ACC112 (cell line): ENCODE data around the gene NPFF.

Experiments
- H2AFZ ChIP-seq: fragments of 200-600 bp; sonication (generic); one replicate; pipeline ENCODE4 v1.6.0; 2017; ENCODE audit warnings: antibody characterized with exemption, low read length; ENCODE audit not compliant: unreplicated experiment
- H3K27ac ChIP-seq: fragments of 200-600 bp; sonication (generic); 2 replicates; pipeline ENCODE4 v1.5.1; 2014; ENCODE audit warnings: low read depth, mild to moderate bottlenecking, antibody characterized with exemption, low read length, moderate library complexity
- H3K27me3 ChIP-seq: fragments of 200-600 bp; sonication (generic); 2 replicates; pipeline ENCODE4 v1.6.1; 2014; ENCODE audit warnings: mild to moderate bottlenecking, antibody characterized with exemption, low read length, moderate library complexity, mixed read lengths; ENCODE audit not compliant: insufficient read depth
- H3K36me3 ChIP-seq: fragments of 200-600 bp; sonication (generic); 2 replicates; pipeline ENCODE4 v1.6.1; 2016; ENCODE audit warnings: mild to moderate bottlenecking, antibody characterized with exemption, low read length, moderate library complexity, mixed read lengths; ENCODE audit not compliant: insufficient read depth
- H3K4me1 ChIP-seq: fragments of 200-600 bp; sonication (generic); one replicate; pipeline ENCODE4 v1.6.1; 2016; ENCODE audit warnings: low read length, mixed read lengths; ENCODE audit not compliant: insufficient read depth, unreplicated experiment, control insufficient read depth
- H3K4me3 ChIP-seq: fragments of 200-600 bp; sonication (generic); 2 replicates; pipeline ENCODE4 v1.5.1; 2014; ENCODE audit warnings: mild to moderate bottlenecking, low read depth, low read length
- H3K79me2 ChIP-seq: fragments of 200-600 bp; sonication (generic); one replicate; pipeline ENCODE4 v1.6.0; 2016; ENCODE audit warnings: low read length; ENCODE audit not compliant: control insufficient read depth, unreplicated experiment, insufficient read depth

The NPFF gene

DNA sequence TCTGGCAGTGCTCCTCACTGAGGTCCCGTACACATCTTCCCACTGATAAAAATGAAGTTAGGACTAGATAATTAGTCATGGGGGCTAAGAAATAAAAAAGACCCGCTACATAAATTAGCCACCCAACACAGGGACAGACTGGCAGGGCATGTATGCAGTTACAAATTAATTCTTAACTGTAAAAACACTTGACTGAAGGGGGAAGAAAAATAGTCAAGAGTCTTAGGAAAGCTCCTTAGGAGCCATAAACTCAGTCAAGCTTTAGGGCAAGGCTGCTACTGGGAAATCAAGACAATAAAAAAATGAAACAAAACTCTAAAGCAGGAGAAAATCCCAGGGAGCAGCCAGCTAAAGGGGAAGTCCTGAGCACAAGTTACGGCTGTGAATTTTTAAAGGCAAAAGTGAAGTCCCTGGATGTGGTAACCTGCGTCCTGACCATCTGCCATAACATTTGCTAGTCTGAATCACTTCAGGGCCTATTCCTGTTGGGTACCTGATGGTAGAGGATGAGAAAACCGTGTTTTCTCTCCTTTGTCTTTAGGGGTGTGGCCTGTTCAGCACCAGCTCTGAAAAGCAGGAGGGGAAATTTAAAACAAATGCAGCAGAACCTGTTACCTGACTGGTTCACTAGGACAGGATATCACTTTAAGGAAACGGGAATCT lies 7.5 kb upstream of the NPFF start:
- peaks cover 40% of the 10 kb centered on the region; the same call in 1 of the 2 replicates for H3K36me3 ChIP-seq

DNA sequence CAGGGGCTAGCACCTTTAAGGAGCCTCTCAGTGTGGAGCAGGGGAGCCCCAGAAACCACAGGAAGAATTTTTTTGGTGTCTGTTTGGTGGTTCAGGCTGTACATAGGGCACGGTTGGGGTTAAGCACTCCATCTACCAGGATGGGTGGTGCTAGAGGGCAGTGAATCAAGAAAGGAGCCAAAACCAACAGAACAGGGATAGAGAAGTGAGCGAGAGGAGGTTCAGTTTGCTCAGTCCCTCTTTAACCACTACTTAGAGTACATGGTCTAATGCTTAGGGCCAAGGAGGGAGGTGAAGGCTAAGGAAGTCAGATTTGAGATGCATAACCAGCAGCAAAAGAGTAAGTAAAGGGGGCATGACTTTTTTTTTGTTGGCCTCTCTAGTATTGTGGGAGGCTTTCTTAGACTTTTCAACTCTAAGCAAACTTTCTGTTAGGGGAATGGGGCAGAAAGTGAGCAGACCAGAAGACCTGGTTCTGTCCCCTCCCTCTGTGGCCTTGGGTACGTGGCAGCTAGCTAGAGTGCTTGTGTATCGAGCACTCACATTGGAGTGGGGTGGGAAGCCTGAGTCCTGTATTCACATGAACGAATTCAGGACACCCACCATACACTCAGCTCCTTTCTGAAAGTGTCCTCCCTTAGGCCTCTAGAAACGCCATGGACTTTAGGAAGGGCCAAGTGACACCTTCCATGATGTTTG lies 6.6 kb upstream of the NPFF start:
- H3K4me3 ChIP-seq = no peak overlapping the region
- no peaks in the 10 kb centered on the region for H3K27me3 ChIP-seq
- H3K79me2 ChIP-seq = no peaks in the 10 kb centered on the region
- H3K36me3 ChIP-seq = peaks cover 37% of the 10 kb centered on the region; the same call in 1 of the 2 replicates
- H3K27ac ChIP-seq = no peak overlapping the region
- no peak overlapping the region for H2AFZ ChIP-seq
- no peaks in the 10 kb centered on the region for H3K4me1 ChIP-seq

More for the DNA sequence above, 7.5 kb upstream of the NPFF start:
- Histone ChIP-seq H3K27me3 (no peaks in the 10 kb centered on the region), H3K27ac (no peak overlapping the region), H2AFZ (no peak overlapping the region), H3K4me3 (no peak overlapping the region), H3K79me2 (no peaks in the 10 kb centered on the region), H3K4me1 (no peaks in the 10 kb centered on the region)

DNA sequence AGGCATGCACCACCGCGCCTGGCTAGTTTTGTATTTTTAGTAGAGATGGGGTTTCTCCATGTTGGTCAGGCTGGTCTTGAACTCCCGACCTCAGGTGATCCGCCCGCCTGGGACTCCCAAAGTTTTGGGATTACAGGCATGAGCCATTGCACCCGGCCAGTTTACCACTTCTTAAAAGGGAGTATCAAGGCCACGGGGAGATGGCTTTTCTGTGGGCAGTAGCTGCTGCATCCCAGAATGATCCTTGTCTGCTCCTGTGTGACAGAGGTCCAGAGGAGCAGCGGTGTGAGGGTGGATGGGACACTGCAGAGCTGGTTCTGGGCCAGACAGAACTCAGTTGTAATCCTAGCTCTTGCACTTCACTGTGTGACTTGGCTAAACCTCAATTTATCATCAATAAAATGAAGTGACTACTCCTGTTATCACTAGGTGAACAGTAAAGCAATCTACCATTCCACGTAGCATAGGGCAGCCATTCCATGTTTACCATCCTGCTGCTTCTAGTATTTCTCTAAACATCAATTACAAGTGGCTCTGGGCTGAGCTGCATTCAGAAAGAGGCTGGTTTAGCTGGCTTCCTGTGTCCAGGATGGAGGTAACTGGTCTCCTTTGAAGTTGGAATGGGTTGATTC lies 3.0 kb upstream of the NPFF start:
- Histone ChIP-seq H3K4me3 (no peak overlapping the region), H3K27me3 (no peaks in the 10 kb centered on the region), H3K79me2 (no peaks in the 10 kb centered on the region), H3K36me3 (peaks cover 20% of the 10 kb centered on the region; the same call in 1 of the 2 replicates), H3K4me1 (peaks cover 14% of the 10 kb centered on the region), H2AFZ (no peak overlapping the region), H3K27ac (no peak overlapping the region)

DNA sequence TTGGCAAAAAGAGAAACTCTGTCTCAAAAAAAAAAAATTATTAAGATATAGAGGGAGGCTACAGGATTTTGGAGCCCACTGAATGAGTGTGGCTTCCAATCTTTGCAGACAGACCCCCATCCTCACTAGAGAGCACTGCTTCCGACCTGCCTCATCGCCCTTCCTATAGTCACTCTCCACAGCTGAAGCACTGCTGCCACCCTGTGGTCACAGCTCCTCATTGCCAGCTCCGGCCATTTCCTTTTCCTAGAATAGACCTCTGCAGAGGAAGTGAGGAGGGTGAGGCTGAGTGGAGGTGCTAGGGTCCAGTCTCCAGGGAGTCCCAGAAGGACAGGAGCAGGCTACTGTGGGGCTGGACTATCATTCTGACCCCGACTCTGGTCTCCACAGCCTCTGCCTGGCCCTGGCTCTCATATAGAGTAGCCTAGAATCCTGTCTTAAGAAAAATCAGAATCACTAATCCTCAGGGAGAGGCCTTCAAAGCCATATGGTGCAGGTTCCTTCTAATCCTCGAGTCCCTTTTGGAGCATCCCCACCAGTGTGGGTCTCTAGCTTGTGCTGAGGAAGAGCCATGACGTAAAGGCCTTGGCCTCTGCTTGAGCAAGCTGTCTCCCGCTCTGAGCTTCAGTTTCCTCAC lies 1.4 kb upstream of the NPFF start:
- H3K4me3 ChIP-seq = no peak overlapping the region
- peaks cover 22% of the 10 kb centered on the region for H3K4me1 ChIP-seq
- no peak overlapping the region for H2AFZ ChIP-seq
- H3K79me2 ChIP-seq = peaks cover under 1% of the 10 kb centered on the region
- no peaks in the 10 kb centered on the region for H3K27me3 ChIP-seq
- peaks cover 8% of the 10 kb centered on the region; the same call in 1 of the 2 replicates for H3K36me3 ChIP-seq
- no peak overlapping the region for H3K27ac ChIP-seq

DNA sequence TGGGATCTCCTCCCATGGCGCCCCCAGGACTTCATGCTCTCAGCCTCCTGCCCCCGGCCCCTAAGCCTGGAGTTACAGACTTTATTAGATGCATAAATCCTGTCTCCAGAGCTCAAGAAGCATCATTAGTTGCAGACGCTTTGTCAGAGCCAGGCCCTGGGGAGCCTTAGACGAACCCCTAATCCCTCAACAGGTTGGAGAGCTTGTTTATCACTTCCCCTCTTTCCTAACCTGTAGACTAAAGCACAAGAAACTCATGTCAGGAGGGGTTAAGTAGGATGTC lies 260 bp upstream of the NPFF start:
- Histone ChIP-seq H3K36me3 (peaks cover 5% of the 10 kb centered on the region; the same call in 1 of the 2 replicates), H3K27me3 (no peaks in the 10 kb centered on the region), H3K79me2 (peaks cover 11% of the 10 kb centered on the region), H3K4me3 (no peak overlapping the region), H2AFZ (no peak overlapping the region), H3K27ac (no peak overlapping the region), H3K4me1 (peaks cover 30% of the 10 kb centered on the region)

DNA sequence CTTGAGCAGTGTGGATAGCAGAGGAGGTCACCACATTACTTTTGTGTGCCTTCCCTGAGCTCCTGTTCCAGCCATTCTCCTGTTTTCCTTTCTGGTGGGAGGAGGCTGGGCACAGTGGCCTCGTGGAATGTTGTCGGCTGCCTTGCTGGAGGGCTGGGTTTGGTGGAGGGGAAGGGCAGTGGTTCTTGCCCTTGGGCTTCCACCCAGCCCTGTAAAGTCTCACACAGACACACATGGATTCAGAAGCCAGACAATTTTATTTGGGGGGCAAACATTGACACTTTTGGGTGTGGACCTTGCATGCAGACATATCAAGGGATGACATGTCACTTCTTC lies 866 bp downstream of the NPFF start:
- Histone ChIP-seq H3K4me1 (peaks cover 40% of the 10 kb centered on the region), H3K27ac (0 out of 2 replicates have a peak overlapping the region, but pooled peaks have one; percentile 74), H2AFZ (no peak overlapping the region), H3K27me3 (no peaks in the 10 kb centered on the region), H3K79me2 (peaks cover 17% of the 10 kb centered on the region), H3K4me3 (no peak overlapping the region), H3K36me3 (peaks cover 5% of the 10 kb centered on the region; the same call in 1 of the 2 replicates)

DNA sequence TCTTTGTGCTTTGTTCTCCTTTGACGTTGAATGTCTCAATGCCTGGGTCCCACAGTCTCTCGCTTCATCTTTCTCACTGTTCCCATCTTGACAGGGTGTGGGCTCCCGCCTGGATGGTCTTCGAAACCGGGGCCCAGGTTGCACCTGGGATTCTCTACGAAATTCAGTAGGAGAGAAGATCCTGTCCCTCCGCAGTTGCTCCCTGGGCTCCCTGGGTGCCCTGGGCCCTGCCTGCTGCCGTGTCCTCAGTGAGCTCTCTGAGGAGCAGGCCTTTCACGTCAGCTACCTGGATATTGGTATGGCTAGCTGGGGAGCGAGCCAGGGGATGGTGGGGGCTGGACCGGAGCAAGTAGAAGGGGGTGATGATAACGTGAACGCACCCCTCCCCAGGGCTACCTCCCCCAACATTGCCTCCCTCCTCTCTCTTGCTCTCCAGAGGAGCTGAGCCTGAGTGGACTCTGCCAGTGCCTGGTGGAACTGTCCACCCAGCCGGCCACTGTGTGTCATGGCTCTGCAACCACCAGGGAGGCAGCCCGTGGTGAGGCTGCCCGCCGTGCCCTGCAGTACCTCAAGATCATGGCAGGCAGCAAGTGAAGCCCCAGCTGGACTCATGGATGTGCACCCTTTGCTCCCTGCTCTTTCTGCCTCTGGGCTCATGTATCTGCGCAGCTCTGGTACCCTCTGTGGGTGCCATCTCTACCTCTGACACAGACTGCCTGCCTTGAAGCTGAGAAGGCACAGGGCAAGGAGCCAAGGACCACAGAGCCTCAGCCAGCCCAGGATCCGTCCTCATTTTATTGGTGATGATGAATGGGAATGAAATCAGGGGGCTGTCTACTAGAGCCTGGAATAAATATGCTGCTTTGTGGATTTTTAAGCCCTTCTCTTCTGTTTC lies 1.5 kb downstream of the NPFF start:
- Histone ChIP-seq H3K27ac (peak overlapping the region; percentile 74), H3K36me3 (peaks cover 5% of the 10 kb centered on the region; the same call in 1 of the 2 replicates), H3K4me1 (peaks cover 40% of the 10 kb centered on the region), H2AFZ (no peak overlapping the region), H3K4me3 (no peak overlapping the region), H3K27me3 (no peaks in the 10 kb centered on the region), H3K79me2 (peaks cover 17% of the 10 kb centered on the region)

DNA sequence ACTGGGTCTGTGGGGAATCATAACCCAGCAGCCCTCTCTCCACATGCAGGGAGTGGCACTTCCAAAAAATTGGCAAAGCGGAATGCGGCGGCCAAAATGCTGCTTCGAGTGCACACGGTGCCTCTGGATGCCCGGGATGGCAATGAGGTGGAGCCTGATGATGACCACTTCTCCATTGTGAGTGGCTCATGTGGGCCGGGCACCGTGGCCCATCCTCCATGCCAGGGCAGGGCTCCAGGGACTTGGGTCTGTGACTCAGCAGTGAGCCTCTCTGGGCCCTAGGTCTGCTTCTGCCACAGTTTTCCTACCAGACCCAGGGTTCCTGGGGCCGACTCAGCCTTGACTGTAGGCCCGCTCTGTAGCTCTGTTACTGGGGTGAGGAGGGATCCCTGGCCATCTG lies 2.2 kb downstream of the NPFF start:
- Histone ChIP-seq H3K79me2 (peaks cover 17% of the 10 kb centered on the region), H3K4me1 (peaks cover 40% of the 10 kb centered on the region), H3K36me3 (peaks cover 5% of the 10 kb centered on the region; the same call in 1 of the 2 replicates), H3K4me3 (no peak overlapping the region), H3K27ac (peak overlapping the region; percentile 74), H3K27me3 (no peaks in the 10 kb centered on the region), H2AFZ (no peak overlapping the region)

DNA sequence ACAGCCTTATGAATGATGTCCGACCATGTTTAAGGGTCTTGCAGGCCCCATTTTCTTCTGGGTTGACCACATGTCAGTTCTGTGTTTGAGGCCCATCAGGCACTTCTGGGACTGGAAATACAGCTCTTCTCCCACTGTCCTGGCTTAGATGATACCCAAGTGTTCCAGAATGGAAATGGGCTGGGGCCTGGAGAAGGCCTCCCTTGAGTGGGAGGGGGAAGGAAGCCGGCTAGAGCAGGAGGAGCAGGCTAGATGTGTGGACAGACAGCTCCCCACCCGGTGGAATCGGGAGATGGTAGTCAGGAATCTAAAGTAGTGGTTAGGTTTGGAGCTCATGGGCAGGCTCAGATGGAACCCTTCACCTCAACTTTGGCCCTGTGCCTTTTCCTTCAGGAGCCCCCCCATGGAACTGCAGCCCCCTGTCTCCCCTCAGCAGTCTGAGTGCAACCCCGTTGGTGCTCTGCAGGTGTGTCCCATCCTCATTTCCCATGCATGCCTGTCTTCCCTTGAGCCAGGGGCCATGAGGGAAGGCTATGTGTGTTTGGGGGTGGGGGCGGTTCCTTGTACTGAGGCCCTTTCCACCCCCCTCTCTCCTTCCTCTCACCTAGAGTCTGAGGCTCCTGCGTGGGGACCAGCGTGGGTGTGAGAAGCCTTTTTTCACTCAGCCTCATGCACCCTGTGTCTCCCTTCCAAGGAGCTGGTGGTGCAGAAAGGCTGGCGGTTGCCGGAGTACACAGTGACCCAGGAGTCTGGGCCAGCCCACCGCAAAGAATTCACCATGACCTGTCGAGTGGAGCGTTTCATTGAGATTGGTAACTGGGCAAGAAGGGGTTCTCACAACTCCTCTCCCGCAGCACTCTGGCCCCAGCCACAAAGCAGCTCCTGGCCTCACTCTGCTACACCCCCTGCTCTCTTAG lies 3.0 kb downstream of the NPFF start:
- Histone ChIP-seq H3K27ac (0 out of 2 replicates have a peak overlapping the region, but pooled peaks have one; percentile 74), H3K4me3 (no peak overlapping the region), H3K4me1 (peaks cover 40% of the 10 kb centered on the region), H3K36me3 (peaks cover 5% of the 10 kb centered on the region; the same call in 1 of the 2 replicates), H2AFZ (no peak overlapping the region), H3K27me3 (no peaks in the 10 kb centered on the region), H3K79me2 (peaks cover 17% of the 10 kb centered on the region)
